ENCODE measurements around the gene MTARC1.

DNA sequence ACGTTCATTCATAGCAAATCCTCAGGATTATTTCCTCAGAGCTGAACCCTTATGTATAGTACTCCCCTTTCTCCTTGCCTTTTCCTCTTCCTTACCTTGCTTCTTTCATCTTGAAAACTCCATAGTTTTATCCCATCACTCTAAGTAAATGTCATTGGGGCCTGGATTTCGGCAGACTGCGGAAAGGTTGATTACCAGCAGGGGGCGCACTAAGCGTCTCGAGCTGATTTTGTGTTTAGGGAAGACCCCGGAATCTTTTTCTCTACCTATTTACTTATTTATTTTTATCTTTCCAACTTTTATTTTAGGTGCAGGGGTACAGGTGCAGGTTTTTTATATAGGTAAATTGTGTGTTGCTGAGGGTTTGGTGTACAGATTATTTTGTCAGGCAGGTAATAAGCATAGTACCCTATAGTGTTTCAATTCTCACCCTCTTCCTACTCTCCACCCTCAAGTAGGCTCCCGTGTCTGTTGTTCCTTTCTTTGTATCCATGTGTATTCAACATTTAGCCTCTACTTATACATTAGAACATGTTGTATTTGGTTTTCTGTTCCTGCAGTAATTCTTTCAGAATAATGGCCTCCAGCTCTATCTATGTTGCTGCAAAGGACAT, 11.4 kb upstream of the MTARC1 start:
- TF ChIP-seq, protein P1, sequence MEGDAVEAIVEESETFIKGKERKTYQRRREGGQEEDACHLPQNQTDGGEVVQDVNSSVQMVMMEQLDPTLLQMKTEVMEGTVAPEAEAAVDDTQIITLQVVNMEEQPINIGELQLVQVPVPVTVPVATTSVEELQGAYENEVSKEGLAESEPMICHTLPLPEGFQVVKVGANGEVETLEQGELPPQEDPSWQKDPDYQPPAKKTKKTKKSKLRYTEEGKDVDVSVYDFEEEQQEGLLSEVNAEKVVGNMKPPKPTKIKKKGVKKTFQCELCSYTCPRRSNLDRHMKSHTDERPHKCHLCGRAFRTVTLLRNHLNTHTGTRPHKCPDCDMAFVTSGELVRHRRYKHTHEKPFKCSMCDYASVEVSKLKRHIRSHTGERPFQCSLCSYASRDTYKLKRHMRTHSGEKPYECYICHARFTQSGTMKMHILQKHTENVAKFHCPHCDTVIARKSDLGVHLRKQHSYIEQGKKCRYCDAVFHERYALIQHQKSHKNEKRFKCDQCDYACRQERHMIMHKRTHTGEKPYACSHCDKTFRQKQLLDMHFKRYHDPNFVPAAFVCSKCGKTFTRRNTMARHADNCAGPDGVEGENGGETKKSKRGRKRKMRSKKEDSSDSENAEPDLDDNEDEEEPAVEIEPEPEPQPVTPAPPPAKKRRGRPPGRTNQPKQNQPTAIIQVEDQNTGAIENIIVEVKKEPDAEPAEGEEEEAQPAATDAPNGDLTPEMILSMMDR (IDR thresholded peaks at IDR 0.05; ENCODE audit: low read length), result peak; percentile 94
- TF ChIP-seq EZH2 (optimal IDR thresholded peaks at IDR 0.05; ENCODE audit: low read depth, low read length), result no peak

All from MM.1S (cell line).